ENCODE data around the gene APPBP2.

APPBP2 gene

GRCh38 chr17:60445144-60445543 lies 80.9 kb downstream of the APPBP2 start:
- Histone ChIP-seq H3K27ac (no peak overlapping the region), H3K4me3 (ENCODE audit: low read depth, low read length) (no peak overlapping the region), H3K27me3 (ENCODE audit: insufficient read depth, low read depth, severe bottlenecking) (no peaks in the 10 kb centered on the region), H3K9me3 (ENCODE audit: severe bottlenecking) (no peaks in the 10 kb centered on the region), H3K36me3 (peaks cover 34% of the 10 kb centered on the region)
- no peak for TF ChIP-seq CTCF (IDR thresholded peaks at IDR 0.05; ENCODE audit: low read depth, low read length)
- DNase-seq: no peak

DNA sequence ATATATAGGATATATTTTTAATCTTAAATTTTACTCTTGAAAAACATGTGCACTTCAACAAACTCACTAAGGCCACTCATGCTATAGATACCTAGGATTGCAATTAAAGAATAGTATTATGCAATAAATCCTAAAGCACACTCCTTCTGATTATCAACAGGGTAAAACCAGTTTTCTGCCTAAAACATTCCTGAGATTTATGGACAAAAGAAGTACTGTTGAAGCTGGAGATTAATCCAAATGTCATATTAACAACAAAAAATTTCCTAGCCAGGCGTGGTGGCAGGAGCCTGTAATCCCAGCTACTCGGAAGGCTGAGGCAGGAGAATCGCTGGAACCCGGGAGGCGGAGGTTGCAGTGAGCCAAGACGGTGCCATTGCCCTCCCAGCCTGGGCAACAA lies 82.3 kb downstream of the APPBP2 start:
- Histone ChIP-seq H3K36me3 (peaks cover 23% of the 10 kb centered on the region), H3K9me3 (ENCODE audit: severe bottlenecking) (no peaks in the 10 kb centered on the region), H3K27me3 (ENCODE audit: insufficient read depth, low read depth, severe bottlenecking) (no peaks in the 10 kb centered on the region), H3K27ac (no peak overlapping the region), H3K4me3 (ENCODE audit: low read depth, low read length) (no peak overlapping the region)
- no peak for TF ChIP-seq CTCF (IDR thresholded peaks at IDR 0.05; ENCODE audit: low read depth, low read length)
- no peak for DNase-seq

DNA sequence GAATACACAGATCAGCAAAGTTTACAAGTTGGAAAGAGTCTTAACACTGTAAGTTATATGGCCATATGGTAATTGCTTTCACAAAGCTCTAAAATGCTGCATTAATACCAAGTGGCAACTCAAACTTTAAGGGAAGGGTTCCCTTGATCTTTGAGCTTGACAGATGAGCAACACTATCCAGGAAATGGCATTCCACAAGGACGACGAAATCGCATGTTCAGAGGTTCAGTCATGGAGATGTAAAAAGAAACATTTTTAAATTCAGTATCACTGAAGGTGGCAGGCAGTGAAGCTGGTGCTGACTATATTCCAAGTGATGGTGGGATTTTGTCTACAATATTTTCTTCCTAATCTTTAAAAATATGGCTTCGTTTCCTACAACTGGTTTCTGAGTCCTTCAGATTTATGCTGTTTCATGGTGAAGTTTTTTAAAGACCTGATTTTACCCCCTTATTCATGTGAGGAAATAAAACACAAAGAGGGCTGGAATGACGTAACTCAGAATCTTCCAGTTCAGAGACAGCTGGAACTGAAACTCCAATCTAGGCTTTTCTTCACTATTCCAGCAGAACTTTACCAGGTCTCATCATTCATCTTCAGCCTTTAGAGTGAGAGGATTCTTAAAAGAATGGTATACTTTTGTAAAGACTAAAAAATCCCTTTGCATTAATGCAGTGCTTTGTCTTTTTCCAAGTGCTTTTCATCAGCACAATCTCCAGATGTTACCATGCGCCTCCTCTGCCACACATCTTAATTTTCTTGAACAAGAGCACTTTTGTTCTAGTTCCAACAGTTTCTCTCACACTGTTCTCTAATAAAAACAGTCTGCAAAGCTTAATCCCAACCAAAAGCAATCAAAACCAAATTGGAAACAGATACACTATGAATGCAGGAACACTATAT lies 83.5 kb downstream of the APPBP2 start:
- no peak for TF ChIP-seq CTCF (IDR thresholded peaks at IDR 0.05; ENCODE audit: low read depth, low read length)
- no peak overlapping the region for H3K4me3 ChIP-seq (ENCODE audit: low read depth, low read length)
- DNase-seq: no peak
- H3K36me3 ChIP-seq: peaks cover 15% of the 10 kb centered on the region
- no peak overlapping the region for H3K27ac ChIP-seq
- no peaks in the 10 kb centered on the region for H3K27me3 ChIP-seq (ENCODE audit: insufficient read depth, low read depth, severe bottlenecking)
- no peaks in the 10 kb centered on the region for H3K9me3 ChIP-seq (ENCODE audit: severe bottlenecking)

GRCh38 chr17:60439501-60439900 lies 86.5 kb downstream of the APPBP2 start:
- Histone ChIP-seq H3K36me3 (no peaks in the 10 kb centered on the region), H3K4me3 (ENCODE audit: low read depth, low read length) (no peak overlapping the region), H3K9me3 (ENCODE audit: severe bottlenecking) (no peaks in the 10 kb centered on the region), H3K27ac (no peak overlapping the region), H3K27me3 (ENCODE audit: insufficient read depth, low read depth, severe bottlenecking) (no peaks in the 10 kb centered on the region)
- TF ChIP-seq CTCF (IDR thresholded peaks at IDR 0.05; ENCODE audit: low read depth, low read length): no peak
- DNase-seq: no peak

GRCh38 chr17:60436676-60437075 lies 89.4 kb downstream of the APPBP2 start:
- H3K4me3 ChIP-seq (ENCODE audit: low read depth, low read length): no peak overlapping the region
- no peak for TF ChIP-seq CTCF (IDR thresholded peaks at IDR 0.05; ENCODE audit: low read depth, low read length)
- H3K27me3 ChIP-seq (ENCODE audit: insufficient read depth, low read depth, severe bottlenecking): no peaks in the 10 kb centered on the region
- no peak overlapping the region for H3K27ac ChIP-seq
- peaks cover 13% of the 10 kb centered on the region for H3K9me3 ChIP-seq (ENCODE audit: severe bottlenecking)
- H3K36me3 ChIP-seq: no peaks in the 10 kb centered on the region
- no peak for DNase-seq

Data from WERI-Rb-1 (cell line).